8988T (cell line): Measurements from ENCODE around the gene IPO9.

Source experiments
- DNase-seq: peaks from one replicate; pipeline ENCODE4 v3.0.0; 2011

Gene IPO9

GRCh38 chr1:201828820-201829774 lies at the start of gene IPO9:
IPO9 (plus strand) TSS chr1:201829157; CDS start chr1:201829210, 53 bp downstream.
- DNase-seq: peak; percentile 95

DNA sequence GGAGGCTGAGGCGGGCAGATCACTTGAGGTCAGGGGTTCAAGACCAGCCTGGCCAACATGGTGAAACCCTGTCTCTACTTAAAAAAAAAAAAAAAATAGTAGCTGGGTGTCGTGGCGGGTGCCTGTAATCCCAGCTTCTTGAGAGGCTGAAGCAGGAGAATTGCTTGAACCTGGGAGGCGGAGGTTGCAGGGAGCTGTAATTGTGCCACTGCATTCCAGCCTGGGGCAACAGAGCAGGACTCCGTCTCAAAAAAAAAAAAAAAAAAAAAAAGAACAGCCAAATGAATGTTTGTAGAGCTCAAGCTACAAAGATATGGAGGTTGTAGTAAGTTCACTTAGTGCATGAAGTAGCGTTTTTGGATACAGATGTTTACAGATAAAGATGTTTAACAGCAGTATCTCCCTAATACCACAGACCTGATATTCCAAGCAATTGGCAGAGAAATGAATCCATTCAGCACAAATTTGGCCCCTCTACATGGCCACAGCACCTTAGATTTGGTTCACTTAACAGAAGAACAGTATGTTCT lies 49.5 kb upstream of the IPO9 start:
- no peak for DNase-seq

- DNase-seq: no peak
Observed at GRCh38 chr1:201780952-201781351, 48.0 kb upstream of the IPO9 start.

DNA sequence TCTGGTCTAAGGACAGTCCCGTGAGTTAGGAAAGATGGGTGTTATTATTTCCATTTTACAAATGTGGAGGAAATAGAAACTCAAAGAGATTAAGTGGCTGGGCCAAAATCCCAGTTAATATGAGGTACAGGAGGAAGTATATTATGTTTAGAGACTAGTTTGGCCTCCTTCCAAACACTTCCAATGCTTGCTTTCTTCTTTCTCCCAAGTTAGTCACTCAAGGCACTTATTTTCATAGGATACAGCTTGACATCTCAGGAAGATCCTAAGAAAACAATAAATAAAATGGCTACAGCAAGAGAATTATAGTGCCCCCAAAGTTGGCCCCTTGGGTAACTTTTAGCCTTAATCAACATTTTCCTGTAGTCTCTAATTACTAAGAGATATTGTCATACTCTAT lies 47.5 kb upstream of the IPO9 start:
- DNase-seq: no peak

GRCh38 chr1:201782353-201782752 lies 46.6 kb upstream of the IPO9 start:
- DNase-seq: no peak

DNA sequence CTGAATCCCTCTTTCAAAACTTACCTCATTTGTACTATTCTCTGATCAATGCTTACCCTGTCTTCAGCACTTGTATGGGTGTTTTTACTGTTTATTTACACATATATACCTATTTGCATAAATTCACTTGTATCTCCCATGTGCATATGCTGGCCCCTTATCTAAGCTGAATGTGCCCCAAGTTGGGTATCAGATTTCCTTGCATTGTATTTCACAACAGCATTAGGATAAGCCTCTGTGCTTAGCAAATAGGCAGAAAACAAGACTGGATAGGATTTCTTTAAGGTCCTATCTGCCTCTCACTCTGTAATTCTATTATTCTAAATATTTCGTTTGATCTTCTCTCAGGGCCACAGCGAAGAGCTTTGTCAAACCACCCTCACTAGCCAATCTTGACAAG lies 45.9 kb upstream of the IPO9 start:
- DNase-seq: no peak

- peak; percentile 30 for DNase-seq
Observed at GRCh38 chr1:201783572-201783971, 45.4 kb upstream of the IPO9 start.

GRCh38 chr1:201785291-201785690 lies 43.7 kb upstream of the IPO9 start:
- DNase-seq: no peak

DNA sequence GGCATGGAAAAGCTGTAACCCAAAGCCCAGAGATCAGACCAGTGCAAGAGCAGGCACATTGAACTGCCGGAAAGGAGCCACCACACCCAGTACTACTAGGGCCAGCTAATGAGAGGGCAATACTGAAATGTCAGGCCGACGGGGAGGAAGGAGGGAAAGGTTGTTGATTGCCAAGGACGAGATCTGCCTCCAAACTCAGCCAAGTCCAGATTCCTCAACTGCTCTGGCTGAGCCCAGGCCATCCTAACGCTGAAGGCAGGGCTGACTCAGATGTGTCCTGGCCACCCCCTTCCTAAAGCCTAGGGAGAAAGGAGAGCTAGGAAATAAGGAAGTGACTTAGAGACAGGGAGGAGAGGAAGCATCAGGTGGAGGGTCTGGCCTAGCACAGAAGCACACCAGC lies 42.1 kb upstream of the IPO9 start:
- DNase-seq: no peak

GRCh38 chr1:201788296-201788695 lies 40.7 kb upstream of the IPO9 start:
- DNase-seq: no peak

- no peak for DNase-seq
Observed at GRCh38 chr1:201789245-201789644, 39.7 kb upstream of the IPO9 start.

GRCh38 chr1:201790261-201790660 lies 38.7 kb upstream of the IPO9 start:
- no peak for DNase-seq

DNA sequence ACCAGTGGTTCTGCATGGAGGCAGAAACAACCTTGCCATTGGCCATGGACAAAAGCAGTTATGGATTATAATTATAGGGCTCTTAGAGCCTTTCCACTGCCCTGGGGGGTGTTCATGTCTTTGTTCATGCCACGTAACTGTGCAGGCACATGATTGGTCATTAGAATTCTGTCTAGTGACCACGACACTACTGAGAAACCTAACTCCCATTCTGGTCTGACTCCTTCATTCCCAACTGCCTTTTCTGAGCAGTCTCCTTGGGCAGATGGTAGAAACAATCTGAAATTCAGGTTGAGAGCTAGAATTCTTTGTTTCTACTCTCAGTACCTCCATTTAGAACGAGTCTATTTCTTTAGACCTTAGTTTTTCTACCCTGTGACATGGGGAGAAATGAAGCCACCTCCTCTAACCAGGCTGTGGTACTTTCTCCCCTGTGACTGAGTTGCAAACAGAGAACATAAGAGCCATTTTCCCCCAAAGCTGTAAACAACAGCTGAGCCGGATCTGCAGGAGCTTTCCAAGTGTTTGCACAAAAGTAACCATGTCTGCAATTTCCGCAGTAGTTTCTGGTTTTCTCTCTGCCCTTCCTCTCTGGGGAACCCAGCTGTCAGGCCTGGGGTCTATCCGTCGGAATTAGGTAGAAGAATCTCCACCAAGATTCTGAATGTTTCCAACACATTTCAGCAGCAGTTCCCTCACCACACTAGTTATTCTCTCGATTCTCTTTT lies 37.7 kb upstream of the IPO9 start:
- no peak for DNase-seq

DNA sequence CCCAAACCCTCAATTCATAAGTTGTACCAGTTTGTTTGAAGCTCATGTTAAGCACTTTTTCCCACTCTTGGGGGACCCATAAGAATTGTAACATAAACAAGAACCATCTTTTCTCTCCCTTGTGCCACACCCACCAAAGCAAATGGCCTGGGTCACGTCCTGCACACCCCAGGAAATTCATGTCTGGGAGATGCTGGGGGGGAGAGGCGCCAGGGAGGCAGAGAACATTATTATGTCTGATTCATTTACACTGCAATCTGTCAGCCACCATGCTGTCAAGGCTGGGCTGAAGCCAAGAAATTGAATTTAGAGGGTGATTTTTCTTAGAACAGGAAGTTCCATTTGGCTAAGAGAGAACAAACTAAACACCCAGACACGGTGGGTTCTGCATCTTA lies 37.2 kb upstream of the IPO9 start:
- no peak for DNase-seq

- peak; percentile 56 for DNase-seq
Observed at GRCh38 chr1:201792534-201793305, 36.2 kb upstream of the IPO9 start.

DNA sequence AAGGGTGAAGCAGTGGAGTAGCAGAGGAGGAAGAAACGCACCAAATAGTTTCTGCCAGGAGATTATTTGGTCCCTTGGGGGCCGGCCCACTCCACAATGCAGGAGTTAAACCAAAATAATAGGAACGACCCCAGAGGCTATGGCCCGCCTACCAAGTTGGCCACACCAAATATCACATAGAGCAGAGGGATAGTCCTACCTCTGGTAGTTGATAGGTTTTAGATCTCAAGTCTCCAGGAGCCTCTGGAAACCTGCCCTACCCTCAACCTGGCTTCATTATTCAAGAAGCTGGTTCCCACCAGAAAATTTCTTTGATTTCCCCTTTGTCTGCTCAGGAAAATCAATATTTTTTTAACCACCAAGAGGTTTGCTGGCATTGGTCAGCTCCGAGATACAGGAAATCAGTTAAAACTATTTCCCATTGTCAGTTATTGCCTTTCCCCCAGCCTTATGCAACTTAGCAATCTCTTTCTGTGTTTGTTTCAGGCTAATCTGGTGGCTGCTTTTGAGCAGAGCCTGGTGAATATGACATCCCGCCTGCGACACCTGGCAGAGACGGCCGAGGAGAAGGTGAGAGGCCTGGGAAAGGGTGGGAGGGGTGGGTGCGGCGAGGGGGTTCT lies 35.5 kb upstream of the IPO9 start:
- DNase-seq: no peak

DNA sequence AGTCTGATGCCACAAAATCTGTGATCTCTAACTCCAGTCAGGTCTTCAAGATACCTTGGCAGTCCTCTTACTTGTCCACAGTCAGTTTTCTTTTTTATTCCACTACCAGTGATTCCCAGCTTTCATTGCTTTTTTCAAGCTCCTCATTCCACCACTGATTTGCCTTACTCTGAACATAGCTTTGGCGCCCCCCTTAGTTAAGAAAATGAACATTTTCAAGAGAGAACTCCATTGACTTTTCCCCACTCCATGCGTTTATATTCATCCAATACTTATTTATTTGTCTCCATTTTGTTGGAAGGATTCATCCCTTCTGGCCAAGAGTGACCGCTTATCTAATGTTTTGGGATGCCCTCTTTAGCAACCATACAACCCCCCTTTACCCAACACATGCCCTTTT lies 33.9 kb upstream of the IPO9 start:
- DNase-seq: peak; percentile 37

DNA sequence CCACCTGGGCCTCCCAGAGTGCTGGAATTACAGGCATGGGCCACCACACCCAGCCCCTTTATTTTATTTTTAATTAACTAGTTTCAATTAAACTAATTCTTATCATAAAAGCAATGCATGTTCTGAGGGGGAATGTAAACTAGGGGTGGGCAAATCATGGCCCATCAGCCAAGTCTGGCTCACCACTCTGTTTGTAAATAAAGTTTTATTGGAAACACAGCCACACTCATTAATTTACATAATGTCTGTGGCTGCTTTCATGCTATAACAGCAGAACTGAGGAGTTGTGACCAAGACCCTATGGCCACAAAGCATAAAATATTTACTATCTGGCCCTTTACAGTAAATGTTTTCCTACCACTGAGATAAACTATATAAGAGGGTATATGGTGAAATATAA lies 28.7 kb upstream of the IPO9 start:
- DNase-seq: no peak

GRCh38 chr1:201806801-201807200 lies 22.2 kb upstream of the IPO9 start:
- DNase-seq: no peak

DNA sequence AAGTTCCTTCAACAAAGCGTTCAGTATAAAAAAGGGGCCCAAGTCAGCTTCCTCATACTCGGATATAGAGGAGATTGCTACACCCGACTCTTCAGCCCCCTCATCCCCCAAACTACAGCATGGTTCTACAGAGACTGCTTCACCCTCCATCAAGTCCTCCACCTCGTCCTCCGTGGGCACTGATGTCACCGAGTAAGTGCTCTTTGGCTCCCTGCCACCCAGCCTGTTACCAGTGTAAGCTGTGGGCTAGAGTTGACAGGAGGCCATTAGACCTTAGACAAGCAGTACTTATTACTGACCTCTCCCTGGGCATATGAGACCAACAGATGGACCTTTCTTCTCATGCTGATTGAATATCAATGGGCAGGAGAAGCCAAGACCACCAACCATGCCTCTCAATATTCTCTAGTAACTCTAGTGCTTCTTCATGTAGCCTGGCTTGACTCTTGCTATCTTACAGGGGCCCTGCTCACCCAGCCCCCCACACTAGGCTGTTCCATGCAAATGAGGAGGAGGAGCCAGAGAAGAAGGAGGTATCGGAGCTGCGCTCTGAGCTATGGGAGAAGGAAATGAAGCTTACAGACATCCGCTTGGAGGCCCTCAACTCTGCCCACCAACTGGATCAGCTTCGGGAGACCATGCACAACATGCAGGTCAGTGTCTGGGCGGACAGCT lies 20.9 kb upstream of the IPO9 start:
- no peak for DNase-seq

DNA sequence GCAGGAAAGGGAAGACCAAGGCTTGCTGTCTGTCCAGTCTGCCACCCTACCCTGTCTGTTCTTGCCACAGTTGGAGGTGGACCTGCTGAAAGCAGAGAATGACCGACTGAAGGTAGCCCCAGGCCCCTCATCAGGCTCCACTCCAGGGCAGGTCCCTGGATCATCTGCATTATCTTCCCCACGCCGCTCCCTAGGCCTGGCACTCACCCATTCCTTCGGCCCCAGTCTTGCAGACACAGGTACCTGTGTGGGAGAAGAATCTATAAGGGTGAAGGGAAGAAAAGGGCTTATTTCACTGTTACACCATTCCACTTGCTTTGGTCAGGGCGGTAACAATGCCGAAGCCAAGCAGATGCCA lies 20.3 kb upstream of the IPO9 start:
- no peak for DNase-seq

DNA sequence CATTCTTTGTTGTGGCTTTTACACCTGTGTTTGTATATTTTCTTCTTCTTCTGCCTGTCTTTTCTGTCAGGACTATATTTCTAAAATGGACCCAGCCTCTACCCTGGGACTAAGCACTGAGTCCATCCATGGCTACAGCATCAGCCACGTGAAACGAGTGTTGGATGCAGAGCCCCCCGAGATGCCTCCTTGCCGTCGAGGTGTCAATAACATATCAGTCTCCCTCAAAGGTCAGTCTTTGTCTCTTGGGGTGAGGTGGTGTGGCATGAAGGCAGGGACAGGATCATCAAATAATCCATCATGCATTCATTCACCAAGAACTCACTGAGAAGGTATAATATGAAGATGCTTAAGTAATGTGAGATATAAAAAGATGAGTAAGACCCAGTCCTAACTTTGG lies 19.1 kb upstream of the IPO9 start:
- no peak for DNase-seq
